IMR-90 (cell line): ENCODE data around the gene UBR1. TPM values are rescaled to one million over a fixed set of nuclear protein-coding genes. Genes with fewer than 3 reads are reported as not detected.

ENCODE experiments used
- ATAC-seq: fragments of 200-7000 bp; cut with Tn5 transposase; 2 replicates; pipeline ENCODE4 v1.9.1; 2020; ENCODE audit warnings: low read depth, mild to moderate bottlenecking, moderate library complexity
- BruUV-seq: library from RNA; stranded (reverse); fragments of 400-500 nt; replicated peaks from 2 replicates; lab custom pipeline; 2021; lab: Mats Ljungman, UMichigan
- CTCF ChIA-PET: fragments of 300-600 bp; formaldehyde crosslinking; extraction: SDS; loops from one replicate; lab custom pipeline; 2021; ENCODE audit warnings: antibody characterized with exemption; lab: Yijun Ruan, JAX
- POLR2A ChIA-PET: fragments of 300-600 bp; sonication (Branson Sonifier 250); formaldehyde crosslinking; loops from one replicate; lab custom pipeline; 2022; ENCODE audit warnings: antibody characterized with exemption; ENCODE audit not compliant: unreplicated experiment; lab: Charles Lee
- DNase-seq: peaks from one replicate; pipeline ENCODE4 v3.0.0; 2013
- H2AFZ ChIP-seq: replicated peaks from 2 replicates; pipeline ENCODE3; 2013; ENCODE audit warnings: low read length, mild to moderate bottlenecking; ENCODE audit not compliant: poor library complexity
- H2AK5ac ChIP-seq: 2 replicates; pipeline ENCODE4 v1.6.1; 2013; ENCODE audit warnings: low read depth, low read length, inconsistent platforms
- H2AK9ac ChIP-seq: replicated peaks from 2 replicates; pipeline ENCODE3; 2013; ENCODE audit warnings: mild to moderate bottlenecking, low read depth, low read length, moderate library complexity; ENCODE audit not compliant: poor library complexity
- H2BK120ac ChIP-seq: 2 replicates; pipeline ENCODE4 v1.6.1; 2013; ENCODE audit warnings: low read depth, low read length, inconsistent platforms
- H2BK15ac ChIP-seq: 3 replicates; pipeline ENCODE4 v1.6.1; 2013; ENCODE audit warnings: low read depth, low read length, inconsistent platforms
- H2BK20ac ChIP-seq: 2 replicates; pipeline ENCODE4 v1.6.1; 2013; ENCODE audit warnings: low read depth, mild to moderate bottlenecking, inconsistent platforms, low read length, moderate library complexity
- H2BK5ac ChIP-seq: 2 replicates; pipeline ENCODE4 v1.6.1; 2013; ENCODE audit warnings: mild to moderate bottlenecking, low read depth, low read length, inconsistent platforms; ENCODE audit not compliant: poor library complexity, severe bottlenecking
- H3K14ac ChIP-seq: replicated peaks from 2 replicates; pipeline ENCODE4 v1.6.1; 2013; ENCODE audit warnings: low read depth, low read length, inconsistent platforms
- H3K18ac ChIP-seq: 2 replicates; pipeline ENCODE4 v1.6.1; 2013; ENCODE audit warnings: low read depth, low read length, control low read depth
- H3K23ac ChIP-seq: 2 replicates; pipeline ENCODE4 v1.6.1; 2013; ENCODE audit warnings: low read depth, low read length, inconsistent platforms
- H3K27ac ChIP-seq: 2 replicates; pipeline ENCODE4 v1.5.1; 2013; ENCODE audit warnings: mild to moderate bottlenecking, control low read depth, low read length; ENCODE audit not compliant: insufficient read depth
- H3K27me3 ChIP-seq: 2 replicates; pipeline ENCODE4 v1.6.1; 2013; ENCODE audit warnings: low read length; ENCODE audit not compliant: control insufficient read depth, insufficient read depth
- H3K36me3 ChIP-seq: 2 replicates; pipeline ENCODE4 v1.6.1; 2013; ENCODE audit warnings: low read length, mixed read lengths; ENCODE audit not compliant: control insufficient read depth, insufficient read depth
- H3K4ac ChIP-seq: 2 replicates; pipeline ENCODE4 v1.6.1; 2013; ENCODE audit warnings: low read depth, low read length, inconsistent platforms
- H3K4me1 ChIP-seq: 2 replicates; pipeline ENCODE4 v1.6.1; 2013; ENCODE audit warnings: low read length, mixed read lengths; ENCODE audit not compliant: control insufficient read depth, insufficient read depth
- H3K4me2 ChIP-seq: 2 replicates; pipeline ENCODE4 v1.6.1; 2013; ENCODE audit warnings: low read depth, mild to moderate bottlenecking, control low read depth, low read length, moderate library complexity
- H3K4me3 ChIP-seq: 2 replicates; pipeline ENCODE4 v1.5.1; 2013; ENCODE audit warnings: low read depth, mild to moderate bottlenecking, control low read depth, low read length, moderate library complexity; ENCODE audit not compliant: insufficient read depth
- H3K56ac ChIP-seq: 2 replicates; pipeline ENCODE4 v1.6.1; 2013; ENCODE audit warnings: low read length, inconsistent platforms; ENCODE audit not compliant: insufficient read depth; ENCODE audit errors: extremely low read depth
- H3K79me1 ChIP-seq, 2 experiments: 2 replicates each; pipeline ENCODE4 v1.6.1; 2013; ENCODE audit warnings: low read length in 2 of 2, inconsistent platforms in 1 of 2, low read depth in 1 of 2
- H3K9ac ChIP-seq: 2 replicates; pipeline ENCODE4 v1.6.1; 2013; ENCODE audit warnings: low read depth, low read length, control low read depth
- H3K9me1 ChIP-seq: 2 replicates; pipeline ENCODE4 v1.6.1; 2013; ENCODE audit warnings: low read length, inconsistent platforms; ENCODE audit not compliant: insufficient read depth
- H3K9me3 ChIP-seq: 2 replicates; pipeline ENCODE4 v1.6.1; 2013; ENCODE audit warnings: low read length; ENCODE audit not compliant: control insufficient read depth, insufficient read depth
- H4K20me1 ChIP-seq: 2 replicates; pipeline ENCODE4 v1.6.1; 2013; ENCODE audit warnings: low read length, inconsistent platforms; ENCODE audit not compliant: insufficient read depth
- H4K5ac ChIP-seq: 2 replicates; pipeline ENCODE4 v1.6.1; 2013; ENCODE audit warnings: mild to moderate bottlenecking, low read depth, low read length, control low read depth
- H4K8ac ChIP-seq, 2 experiments: 2 replicates each; pipeline ENCODE4 v1.6.1; 2013; ENCODE audit warnings: low read depth in 2 of 2, low read length in 2 of 2, control low read depth in 1 of 2, inconsistent platforms in 1 of 2
- H4K91ac ChIP-seq: 2 replicates; pipeline ENCODE4 v1.6.1; 2013; ENCODE audit warnings: low read depth, low read length, inconsistent platforms; ENCODE audit not compliant: insufficient read depth
- RCOR1 ChIP-seq: IDR thresholded peaks from 2 replicates; pipeline ENCODE4 v1.6.1; 2012; ENCODE audit warnings: mild to moderate bottlenecking, low read length, improper control_type of control experiment; ENCODE audit not compliant: insufficient replicate concordance
- RFX5 ChIP-seq: IDR thresholded peaks from 2 replicates; pipeline ENCODE4 v1.8.0; 2012; ENCODE audit warnings: low read depth, mild to moderate bottlenecking, low read length, moderate library complexity
- WGBS, 2 experiments: methylation state at CpG; one replicate each; pipeline versions ENCODE4 v1.1.5 to v1.1.7; 2013; ENCODE audit warnings: missing lambda C conversion rate in 2 of 2; ENCODE audit not compliant: insufficient read length in 1 of 2; ENCODE audit errors: extremely low coverage in 2 of 2; 5-methylcytosine and 5-hydroxymethylcytosine counted together
- dilution Hi-C: fragments of 300-500 bp; cut with HindIII; formaldehyde crosslinking; loops from one replicate; pipeline ENCODE4 v1.14.3; 2018; ENCODE audit warnings: low sequenced_read_pairs; ENCODE audit not compliant: unreplicated experiment
- in situ Hi-C: fragments of 300-500 bp; cut with MboI; formaldehyde crosslinking; loops from 3 replicates; pipeline ENCODE4 v1.14.3; 2019; ENCODE audit warnings: low sequenced_read_pairs, inconsistent platforms, mixed read lengths
- intact Hi-C: fragments of 100-400 bp; cut with micrococcal nuclease; formaldehyde crosslinking; loops from 2 replicates; pipeline ENCODE4 v1.10.0; 2022
- polyA plus RNA-seq, 3 experiments: library from polyadenylated mRNA; depleted of rRNA; stranded (reverse); fragments of >200 nt; gene quantifications; 2 replicates each; pipeline ENCODE4 v1.2.3, GENCODE V29; 2012; ENCODE audit warnings: low replicate concordance in 1 of 3
- total RNA-seq: library from RNA; depleted of rRNA; stranded (reverse); fragments of >200 nt; gene quantifications from 2 replicates; pipeline ENCODE4 v1.2.3, GENCODE V29; 2012

Gene UBR1
- total and polyA plus RNA-seq, 2 of the 4 experiments (the other 2 are of a cell fraction) = 6.5 to 30.1 TPM

DNA sequence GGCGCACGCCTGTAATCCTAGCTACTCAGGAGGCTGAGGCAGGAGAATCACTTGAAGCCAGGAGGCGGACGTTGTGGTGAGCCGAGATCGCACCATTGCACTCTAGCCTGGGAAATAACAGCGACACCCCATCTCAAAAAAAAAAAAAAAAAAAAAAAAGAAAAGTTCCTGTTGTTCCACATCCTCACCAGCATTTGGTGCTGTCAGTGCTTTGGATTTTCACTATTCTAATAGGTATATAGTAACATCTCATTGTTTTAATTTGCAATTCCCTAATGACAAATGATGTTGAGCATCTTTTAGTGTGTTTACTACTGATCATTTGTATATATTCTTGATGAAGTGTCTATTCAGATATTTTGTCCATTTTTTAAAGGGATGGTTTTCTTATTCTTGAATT is 24.6 kb downstream of the UBR1 start:
- Histone ChIP-seq H3K56ac (no peak overlapping the region), H2AK9ac (no peak overlapping the region), H3K27ac (no peak overlapping the region), H2AK5ac (no peak overlapping the region), H3K23ac (no peak overlapping the region), H2BK5ac (no peak overlapping the region), H4K5ac (no peak overlapping the region), H2AFZ (no peak overlapping the region), H3K79me1 (peaks cover 11 to 33% of the 10 kb centered on the region in 2 experiments), H2BK20ac (no peak overlapping the region), H3K4me3 (no peak overlapping the region), H3K27me3 (no peaks in the 10 kb centered on the region), H3K4me1 (peaks cover 7% of the 10 kb centered on the region), H2BK120ac (no peak overlapping the region), H3K18ac (no peak overlapping the region), H4K8ac (no peak overlapping the region), H3K9me3 (no peaks in the 10 kb centered on the region), H4K91ac (no peak overlapping the region), H3K9me1 (peaks cover 2% of the 10 kb centered on the region; the same call in 1 of the 2 replicates), H3K4ac (no peak overlapping the region), H3K4me2 (no peak overlapping the region), H3K36me3 (peaks cover 27% of the 10 kb centered on the region), H3K9ac (no peak overlapping the region), H4K20me1 (no peaks in the 10 kb centered on the region), H3K14ac (no peak overlapping the region), H2BK15ac (no peak overlapping the region)
- no peak for ATAC-seq
- BruUV-seq = no TSS peak
- TF ChIP-seq RFX5 (no peak), RCOR1 (no peak)
- CTCF ChIA-PET = interaction anchor here (0.7 kb wide), 2 partner anchors 144 to 875 kb away, joined by 3 read pairs; no protein-coding TSS in a partner anchor
- WGBS, 2 experiments = no CpG with 5 or more reads among the region's 7 CpGs
- dilution Hi-C loops (no loop called here), intact Hi-C loops (no loop called here), in situ Hi-C loops (no loop called here)
- POLR2A ChIA-PET = no interaction called here
- no peak for DNase-seq
